GM23338 (cell line): Measurements from ENCODE around the gene MED14. TPM values are rescaled to one million over a fixed set of nuclear protein-coding genes. Genes with fewer than 3 reads are reported as not detected.

Source experiments
- ATAC-seq: fragments of 200-7000 bp; cut with Tn5 transposase; 3 replicates; pipeline ENCODE4 v1.9.1; 2020
- DNase-seq: peaks from one replicate; pipeline ENCODE4 v3.0.0-alpha.2; 2015; ENCODE audit warnings: low spot score
- H2AFZ ChIP-seq: fragments of 200-600 bp; sonication (generic); 2 replicates; pipeline ENCODE4 v1.8.0; 2016; ENCODE audit warnings: antibody characterized with exemption, mild to moderate bottlenecking, moderate library complexity
- H3F3A ChIP-seq: fragments of 200-600 bp; sonication (generic); replicated peaks from 2 replicates; pipeline ENCODE4 v1.8.0; 2017; ENCODE audit warnings: antibody characterized with exemption, mixed run types, low read depth
- H3K27ac ChIP-seq: fragments of 200-600 bp; sonication (generic); 2 replicates; pipeline ENCODE4 v1.6.1; 2016; ENCODE audit warnings: low read depth
- H3K27me3 ChIP-seq: fragments of 200-600 bp; sonication (generic); 2 replicates; pipeline ENCODE4 v1.8.0; 2016; ENCODE audit warnings: mild to moderate bottlenecking, mixed run types, moderate library complexity; ENCODE audit not compliant: insufficient read depth
- H3K36me3 ChIP-seq: fragments of 200-600 bp; sonication (generic); 2 replicates; pipeline ENCODE4 v1.8.0; 2016; ENCODE audit warnings: mild to moderate bottlenecking; ENCODE audit not compliant: insufficient read depth
- H3K4me1 ChIP-seq: fragments of 200-600 bp; sonication (generic); 2 replicates; pipeline ENCODE4 v1.8.0; 2016; ENCODE audit warnings: mild to moderate bottlenecking, moderate library complexity; ENCODE audit not compliant: insufficient read depth
- H3K4me2 ChIP-seq: fragments of 200-600 bp; sonication (generic); 2 replicates; pipeline ENCODE4 v1.7.1; 2017; ENCODE audit warnings: mixed run types
- H3K4me3 ChIP-seq: fragments of 200-600 bp; sonication (generic); 2 replicates; pipeline ENCODE4 v1.6.1; 2016; ENCODE audit warnings: mixed run types
- H3K79me2 ChIP-seq: fragments of 200-600 bp; sonication (generic); replicated peaks from 2 replicates; pipeline ENCODE4 v1.8.0; 2017; ENCODE audit warnings: mild to moderate bottlenecking; ENCODE audit not compliant: insufficient read depth
- H3K9me2 ChIP-seq: fragments of 200-600 bp; sonication (generic); 2 replicates; pipeline ENCODE4 v1.8.0; 2017; ENCODE audit not compliant: insufficient read depth
- H4K20me1 ChIP-seq: fragments of 200-600 bp; sonication (generic); replicated peaks from 2 replicates; pipeline ENCODE4 v1.8.0; 2017; ENCODE audit warnings: mild to moderate bottlenecking; ENCODE audit not compliant: insufficient read depth
- H3K27ac Mint-ChIP-seq: 2 replicates; pipeline ENCODE4 v1.8.0; 2020; ENCODE audit warnings: inconsistent platforms, mild to moderate bottlenecking, moderate library complexity, mixed read lengths
- H3K27me3 Mint-ChIP-seq: 3 replicates; pipeline ENCODE4 v1.8.0; 2022; ENCODE audit warnings: low read depth, mild to moderate bottlenecking, moderate library complexity, mixed read lengths, inconsistent platforms; ENCODE audit not compliant: insufficient read depth, poor library complexity
- H3K36me3 Mint-ChIP-seq: 3 replicates; pipeline ENCODE4 v1.8.0; 2021; ENCODE audit warnings: low read depth, mild to moderate bottlenecking, inconsistent platforms, moderate library complexity, mixed read lengths
- H3K4me1 Mint-ChIP-seq: 3 replicates; pipeline ENCODE4 v1.8.0; 2020; ENCODE audit warnings: mild to moderate bottlenecking, inconsistent platforms, mixed read lengths
- H3K4me3 Mint-ChIP-seq: 3 replicates; pipeline ENCODE4 v1.8.0; 2021; ENCODE audit warnings: moderate library complexity, mild to moderate bottlenecking, inconsistent platforms, mixed read lengths
- H3K9me3 Mint-ChIP-seq: 3 replicates; pipeline ENCODE4 v1.8.0; 2020; ENCODE audit warnings: moderate library complexity, mild to moderate bottlenecking, inconsistent platforms, mixed read lengths
- CREB1 ChIP-seq: fragments of 250-450 bp; sonication (Bioruptor Pico); IDR thresholded peaks from 2 replicates; pipeline ENCODE4 v1.5.0; 2020; ENCODE audit warnings: low read depth, mild to moderate bottlenecking, moderate library complexity
- EZH2 ChIP-seq: fragments of 200-600 bp; sonication (generic); IDR thresholded peaks from one replicate; pipeline ENCODE4 v1.8.0; 2017; ENCODE audit warnings: antibody characterized with exemption, mild to moderate bottlenecking, low read depth; ENCODE audit not compliant: unreplicated experiment
- EZH2phosphoT487 ChIP-seq: fragments of 200-600 bp; sonication (generic); IDR thresholded peaks from one replicate; pipeline ENCODE4 v1.8.1; 2018; ENCODE audit warnings: antibody characterized with exemption; ENCODE audit not compliant: unreplicated experiment
- JUNB ChIP-seq: IDR thresholded peaks from one replicate; pipeline ENCODE4 v1.6.1; 2016; ENCODE audit warnings: antibody characterized with exemption; ENCODE audit not compliant: unreplicated experiment
- NANOG ChIP-seq: IDR thresholded peaks from 2 replicates; pipeline ENCODE4 v1.6.1; 2016; ENCODE audit warnings: antibody characterized with exemption, borderline replicate concordance
- POLR2AphosphoS5 ChIP-seq: IDR thresholded peaks from 2 replicates; pipeline ENCODE4 v1.6.1; 2016; ENCODE audit warnings: antibody characterized with exemption, low read depth
- STAT1 ChIP-seq: IDR thresholded peaks from one replicate; pipeline ENCODE4 v1.6.1; 2016; ENCODE audit warnings: antibody characterized with exemption; ENCODE audit not compliant: unreplicated experiment
- ZNF114 ChIP-seq: fragments of 250-450 bp; sonication (Bioruptor Pico); IDR thresholded peaks from 2 replicates; pipeline ENCODE4 v1.5.0; 2020; ENCODE audit warnings: mild to moderate bottlenecking, moderate library complexity
- ZNF331 ChIP-seq: fragments of 250-450 bp; sonication (Bioruptor Pico); IDR thresholded peaks from 2 replicates; pipeline ENCODE4 v1.5.0; 2020; ENCODE audit warnings: low read depth, mild to moderate bottlenecking, moderate library complexity
- polyA plus RNA-seq: library from polyadenylated mRNA; unstranded; fragments of >200 nt; fragmentation: Nextera tagmentation; extraction: Ambion mirVana; gene quantifications from 2 replicates; pipeline ENCODE4 v1.2.1, GENCODE V29; 2016
- total RNA-seq: library from RNA; depleted of rRNA; stranded (reverse); fragments of >200 nt; shearing (Covaris generic); gene quantifications from 2 replicates; pipeline ENCODE4 v1.2.3, GENCODE V29; 2014
- TF ChIP-seq, protein P1 (sequence below), 2 experiments: fragments of 200-600 bp in 1 of 2; sonication (generic) in 1 of 2; conservative IDR thresholded peaks; 2 replicates each; pipeline versions ENCODE4 v1.5.1 to v1.6.1; 2016 to 2017; ENCODE audit warnings: antibody characterized with exemption in 2 of 2, low read depth in 2 of 2, mild to moderate bottlenecking in 2 of 2, moderate library complexity in 1 of 2
- TF ChIP-seq, protein P2 (sequence below): IDR thresholded peaks from one replicate; pipeline ENCODE4 v1.6.1; 2018; ENCODE audit warnings: antibody characterized with exemption; ENCODE audit not compliant: unreplicated experiment
- TF ChIP-seq, protein P3 (sequence below): IDR thresholded peaks from 2 replicates; pipeline ENCODE4 v1.6.1; 2016; ENCODE audit warnings: antibody characterized with exemption
- TF ChIP-seq, protein P4 (sequence below): fragments of 250-450 bp; sonication (Bioruptor Pico); IDR thresholded peaks from 2 replicates; pipeline ENCODE4 v1.5.0; 2020; ENCODE audit warnings: mild to moderate bottlenecking, moderate library complexity

Gene MED14
- total and polyA plus RNA-seq, 2 experiments from 2014 or later: 29.8 to 99.3 TPM

DNA sequence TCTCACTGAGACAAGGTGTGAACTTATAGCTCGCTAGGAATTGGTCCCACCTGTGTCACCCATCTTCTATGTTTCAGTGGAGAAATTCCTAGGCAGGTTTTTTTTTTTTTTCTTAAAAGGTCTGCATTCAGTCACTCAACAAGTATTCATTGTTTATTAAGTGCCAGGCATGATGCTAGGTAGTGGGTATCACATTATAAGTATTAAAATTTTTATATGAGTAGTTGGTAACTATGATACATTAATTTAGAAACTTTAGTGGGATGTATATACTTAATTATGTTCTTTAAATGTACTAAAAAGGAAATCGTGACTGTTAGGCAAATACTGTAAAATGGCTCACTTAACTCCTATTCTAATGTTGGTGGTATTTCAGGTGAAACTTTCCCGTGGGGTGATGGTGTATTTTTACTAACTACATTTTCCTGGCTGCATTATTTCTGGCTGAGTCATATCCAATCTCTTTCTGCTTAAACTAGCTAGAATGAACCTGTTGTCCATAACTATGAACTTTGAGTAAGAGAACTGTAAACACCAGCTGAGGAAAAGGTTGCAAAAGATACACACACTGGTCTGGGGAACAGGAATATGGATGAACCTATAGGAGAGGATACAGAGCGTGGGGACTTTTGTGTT lies 49.3 kb upstream of the MED14 start:
- Histone ChIP-seq H3K27me3 (no peaks in the 10 kb centered on the region), H3K27ac (no peak overlapping the region), H3F3A (no peaks in the 10 kb centered on the region), H3K4me1 (no peaks in the 10 kb centered on the region), H3K4me2 (no peak overlapping the region), H3K36me3 (no peaks in the 10 kb centered on the region), H2AFZ (no peak overlapping the region), H3K9me2 (no peaks in the 10 kb centered on the region), H4K20me1 (no peaks in the 10 kb centered on the region), H3K79me2 (no peaks in the 10 kb centered on the region), H3K4me3 (no peak overlapping the region)
- Mint-ChIP-seq H3K27ac (no peak overlapping the region), H3K4me3 (no peak overlapping the region), H3K9me3 (peaks cover 2% of the 10 kb centered on the region), H3K36me3 (no peaks in the 10 kb centered on the region), H3K4me1 (no peaks in the 10 kb centered on the region), H3K27me3 (no peaks in the 10 kb centered on the region)
- ATAC-seq (no peak), DNase-seq (no peak)
- TF ChIP-seq ZNF114 (CRISPR knock-in tag) (no peak), NANOG (no peak), EZH2phosphoT487 (no peak), JUNB (no peak), CREB1 (CRISPR knock-in tag) (no peak), STAT1 (no peak), POLR2AphosphoS5 (no peak), EZH2 (no peak), ZNF331 (no peak)
- TF ChIP-seq, protein P1, sequence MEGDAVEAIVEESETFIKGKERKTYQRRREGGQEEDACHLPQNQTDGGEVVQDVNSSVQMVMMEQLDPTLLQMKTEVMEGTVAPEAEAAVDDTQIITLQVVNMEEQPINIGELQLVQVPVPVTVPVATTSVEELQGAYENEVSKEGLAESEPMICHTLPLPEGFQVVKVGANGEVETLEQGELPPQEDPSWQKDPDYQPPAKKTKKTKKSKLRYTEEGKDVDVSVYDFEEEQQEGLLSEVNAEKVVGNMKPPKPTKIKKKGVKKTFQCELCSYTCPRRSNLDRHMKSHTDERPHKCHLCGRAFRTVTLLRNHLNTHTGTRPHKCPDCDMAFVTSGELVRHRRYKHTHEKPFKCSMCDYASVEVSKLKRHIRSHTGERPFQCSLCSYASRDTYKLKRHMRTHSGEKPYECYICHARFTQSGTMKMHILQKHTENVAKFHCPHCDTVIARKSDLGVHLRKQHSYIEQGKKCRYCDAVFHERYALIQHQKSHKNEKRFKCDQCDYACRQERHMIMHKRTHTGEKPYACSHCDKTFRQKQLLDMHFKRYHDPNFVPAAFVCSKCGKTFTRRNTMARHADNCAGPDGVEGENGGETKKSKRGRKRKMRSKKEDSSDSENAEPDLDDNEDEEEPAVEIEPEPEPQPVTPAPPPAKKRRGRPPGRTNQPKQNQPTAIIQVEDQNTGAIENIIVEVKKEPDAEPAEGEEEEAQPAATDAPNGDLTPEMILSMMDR (conservative IDR thresholded peaks at IDR 0.05; ENCODE audit: low read depth in 2 of 2): no peak
- TF ChIP-seq, protein P2, sequence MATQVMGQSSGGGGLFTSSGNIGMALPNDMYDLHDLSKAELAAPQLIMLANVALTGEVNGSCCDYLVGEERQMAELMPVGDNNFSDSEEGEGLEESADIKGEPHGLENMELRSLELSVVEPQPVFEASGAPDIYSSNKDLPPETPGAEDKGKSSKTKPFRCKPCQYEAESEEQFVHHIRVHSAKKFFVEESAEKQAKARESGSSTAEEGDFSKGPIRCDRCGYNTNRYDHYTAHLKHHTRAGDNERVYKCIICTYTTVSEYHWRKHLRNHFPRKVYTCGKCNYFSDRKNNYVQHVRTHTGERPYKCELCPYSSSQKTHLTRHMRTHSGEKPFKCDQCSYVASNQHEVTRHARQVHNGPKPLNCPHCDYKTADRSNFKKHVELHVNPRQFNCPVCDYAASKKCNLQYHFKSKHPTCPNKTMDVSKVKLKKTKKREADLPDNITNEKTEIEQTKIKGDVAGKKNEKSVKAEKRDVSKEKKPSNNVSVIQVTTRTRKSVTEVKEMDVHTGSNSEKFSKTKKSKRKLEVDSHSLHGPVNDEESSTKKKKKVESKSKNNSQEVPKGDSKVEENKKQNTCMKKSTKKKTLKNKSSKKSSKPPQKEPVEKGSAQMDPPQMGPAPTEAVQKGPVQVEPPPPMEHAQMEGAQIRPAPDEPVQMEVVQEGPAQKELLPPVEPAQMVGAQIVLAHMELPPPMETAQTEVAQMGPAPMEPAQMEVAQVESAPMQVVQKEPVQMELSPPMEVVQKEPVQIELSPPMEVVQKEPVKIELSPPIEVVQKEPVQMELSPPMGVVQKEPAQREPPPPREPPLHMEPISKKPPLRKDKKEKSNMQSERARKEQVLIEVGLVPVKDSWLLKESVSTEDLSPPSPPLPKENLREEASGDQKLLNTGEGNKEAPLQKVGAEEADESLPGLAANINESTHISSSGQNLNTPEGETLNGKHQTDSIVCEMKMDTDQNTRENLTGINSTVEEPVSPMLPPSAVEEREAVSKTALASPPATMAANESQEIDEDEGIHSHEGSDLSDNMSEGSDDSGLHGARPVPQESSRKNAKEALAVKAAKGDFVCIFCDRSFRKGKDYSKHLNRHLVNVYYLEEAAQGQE: no peak
- TF ChIP-seq, protein P3, sequence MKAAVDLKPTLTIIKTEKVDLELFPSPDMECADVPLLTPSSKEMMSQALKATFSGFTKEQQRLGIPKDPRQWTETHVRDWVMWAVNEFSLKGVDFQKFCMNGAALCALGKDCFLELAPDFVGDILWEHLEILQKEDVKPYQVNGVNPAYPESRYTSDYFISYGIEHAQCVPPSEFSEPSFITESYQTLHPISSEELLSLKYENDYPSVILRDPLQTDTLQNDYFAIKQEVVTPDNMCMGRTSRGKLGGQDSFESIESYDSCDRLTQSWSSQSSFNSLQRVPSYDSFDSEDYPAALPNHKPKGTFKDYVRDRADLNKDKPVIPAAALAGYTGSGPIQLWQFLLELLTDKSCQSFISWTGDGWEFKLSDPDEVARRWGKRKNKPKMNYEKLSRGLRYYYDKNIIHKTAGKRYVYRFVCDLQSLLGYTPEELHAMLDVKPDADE: no peak
- TF ChIP-seq, protein P4, sequence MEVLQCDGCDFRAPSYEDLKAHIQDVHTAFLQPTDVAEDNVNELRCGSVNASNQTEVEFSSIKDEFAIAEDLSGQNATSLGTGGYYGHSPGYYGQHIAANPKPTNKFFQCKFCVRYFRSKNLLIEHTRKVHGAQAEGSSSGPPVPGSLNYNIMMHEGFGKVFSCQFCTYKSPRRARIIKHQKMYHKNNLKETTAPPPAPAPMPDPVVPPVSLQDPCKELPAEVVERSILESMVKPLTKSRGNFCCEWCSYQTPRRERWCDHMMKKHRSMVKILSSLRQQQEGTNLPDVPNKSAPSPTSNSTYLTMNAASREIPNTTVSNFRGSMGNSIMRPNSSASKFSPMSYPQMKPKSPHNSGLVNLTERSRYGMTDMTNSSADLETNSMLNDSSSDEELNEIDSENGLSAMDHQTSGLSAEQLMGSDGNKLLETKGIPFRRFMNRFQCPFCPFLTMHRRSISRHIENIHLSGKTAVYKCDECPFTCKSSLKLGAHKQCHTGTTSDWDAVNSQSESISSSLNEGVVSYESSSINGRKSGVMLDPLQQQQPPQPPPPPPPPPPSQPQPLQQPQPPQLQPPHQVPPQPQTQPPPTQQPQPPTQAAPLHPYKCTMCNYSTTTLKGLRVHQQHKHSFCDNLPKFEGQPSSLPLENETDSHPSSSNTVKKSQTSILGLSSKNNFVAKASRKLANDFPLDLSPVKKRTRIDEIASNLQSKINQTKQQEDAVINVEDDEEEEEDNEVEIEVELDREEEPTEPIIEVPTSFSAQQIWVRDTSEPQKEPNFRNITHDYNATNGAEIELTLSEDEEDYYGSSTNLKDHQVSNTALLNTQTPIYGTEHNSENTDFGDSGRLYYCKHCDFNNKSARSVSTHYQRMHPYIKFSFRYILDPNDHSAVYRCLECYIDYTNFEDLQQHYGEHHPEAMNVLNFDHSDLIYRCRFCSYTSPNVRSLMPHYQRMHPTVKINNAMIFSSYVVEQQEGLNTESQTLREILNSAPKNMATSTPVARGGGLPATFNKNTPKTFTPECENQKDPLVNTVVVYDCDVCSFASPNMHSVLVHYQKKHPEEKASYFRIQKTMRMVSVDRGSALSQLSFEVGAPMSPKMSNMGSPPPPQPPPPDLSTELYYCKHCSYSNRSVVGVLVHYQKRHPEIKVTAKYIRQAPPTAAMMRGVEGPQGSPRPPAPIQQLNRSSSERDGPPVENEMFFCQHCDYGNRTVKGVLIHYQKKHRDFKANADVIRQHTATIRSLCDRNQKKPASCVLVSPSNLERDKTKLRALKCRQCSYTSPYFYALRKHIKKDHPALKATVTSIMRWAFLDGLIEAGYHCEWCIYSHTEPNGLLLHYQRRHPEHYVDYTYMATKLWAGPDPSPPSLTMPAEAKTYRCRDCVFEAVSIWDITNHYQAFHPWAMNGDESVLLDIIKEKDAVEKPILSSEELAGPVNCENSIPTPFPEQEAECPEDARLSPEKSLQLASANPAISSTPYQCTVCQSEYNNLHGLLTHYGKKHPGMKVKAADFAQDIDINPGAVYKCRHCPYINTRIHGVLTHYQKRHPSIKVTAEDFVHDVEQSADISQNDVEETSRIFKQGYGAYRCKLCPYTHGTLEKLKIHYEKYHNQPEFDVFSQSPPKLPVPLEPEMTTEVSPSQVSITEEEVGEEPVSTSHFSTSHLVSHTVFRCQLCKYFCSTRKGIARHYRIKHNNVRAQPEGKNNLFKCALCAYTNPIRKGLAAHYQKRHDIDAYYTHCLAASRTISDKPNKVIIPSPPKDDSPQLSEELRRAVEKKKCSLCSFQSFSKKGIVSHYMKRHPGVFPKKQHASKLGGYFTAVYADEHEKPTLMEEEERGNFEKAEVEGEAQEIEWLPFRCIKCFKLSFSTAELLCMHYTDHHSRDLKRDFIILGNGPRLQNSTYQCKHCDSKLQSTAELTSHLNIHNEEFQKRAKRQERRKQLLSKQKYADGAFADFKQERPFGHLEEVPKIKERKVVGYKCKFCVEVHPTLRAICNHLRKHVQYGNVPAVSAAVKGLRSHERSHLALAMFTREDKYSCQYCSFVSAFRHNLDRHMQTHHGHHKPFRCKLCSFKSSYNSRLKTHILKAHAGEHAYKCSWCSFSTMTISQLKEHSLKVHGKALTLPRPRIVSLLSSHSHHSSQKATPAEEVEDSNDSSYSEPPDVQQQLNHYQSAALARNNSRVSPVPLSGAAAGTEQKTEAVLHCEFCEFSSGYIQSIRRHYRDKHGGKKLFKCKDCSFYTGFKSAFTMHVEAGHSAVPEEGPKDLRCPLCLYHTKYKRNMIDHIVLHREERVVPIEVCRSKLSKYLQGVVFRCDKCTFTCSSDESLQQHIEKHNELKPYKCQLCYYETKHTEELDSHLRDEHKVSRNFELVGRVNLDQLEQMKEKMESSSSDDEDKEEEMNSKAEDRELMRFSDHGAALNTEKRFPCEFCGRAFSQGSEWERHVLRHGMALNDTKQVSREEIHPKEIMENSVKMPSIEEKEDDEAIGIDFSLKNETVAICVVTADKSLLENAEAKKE (CRISPR knock-in tag): no peak
